Measurements from ENCODE around the gene C15orf39.

The C15orf39 gene

DNA sequence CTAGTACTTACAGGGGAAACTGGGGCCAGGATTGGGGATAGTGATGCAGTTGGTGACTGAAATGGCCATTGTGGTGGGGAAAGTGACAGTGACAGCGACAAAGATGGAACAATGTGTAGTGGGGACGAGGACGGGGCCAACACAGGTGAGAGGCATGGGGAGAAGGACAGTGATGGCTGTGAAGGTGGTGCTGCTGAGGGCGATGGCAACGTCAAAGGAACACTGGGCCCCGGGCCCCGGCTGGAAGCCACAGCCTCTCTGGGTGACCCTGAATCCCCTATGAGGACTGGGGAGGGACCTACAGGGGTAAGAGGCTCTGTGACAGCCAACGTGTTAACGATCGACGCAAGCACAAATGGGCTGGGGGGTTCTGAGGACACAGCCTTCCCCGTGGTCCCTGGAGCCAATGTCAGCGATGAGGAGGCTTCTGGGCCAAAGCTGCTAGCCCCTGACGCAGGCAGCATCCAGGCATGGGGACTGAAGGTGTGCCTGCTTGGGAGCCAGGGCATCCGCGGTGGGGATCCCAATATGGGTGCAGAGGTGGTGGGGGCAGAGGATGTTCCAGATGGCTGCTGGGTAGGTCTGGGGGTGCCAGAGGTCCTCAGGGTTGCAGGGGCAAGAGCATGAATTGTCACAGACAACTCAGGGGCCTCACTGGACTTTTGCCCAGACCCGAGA lies 31.3 kb downstream of the C15orf39 start:
- TF ChIP-seq POLR2AphosphoS5 (IDR thresholded peaks at IDR 0.05; ENCODE audit: low read depth), result no peak
- TF ChIP-seq, protein P1, sequence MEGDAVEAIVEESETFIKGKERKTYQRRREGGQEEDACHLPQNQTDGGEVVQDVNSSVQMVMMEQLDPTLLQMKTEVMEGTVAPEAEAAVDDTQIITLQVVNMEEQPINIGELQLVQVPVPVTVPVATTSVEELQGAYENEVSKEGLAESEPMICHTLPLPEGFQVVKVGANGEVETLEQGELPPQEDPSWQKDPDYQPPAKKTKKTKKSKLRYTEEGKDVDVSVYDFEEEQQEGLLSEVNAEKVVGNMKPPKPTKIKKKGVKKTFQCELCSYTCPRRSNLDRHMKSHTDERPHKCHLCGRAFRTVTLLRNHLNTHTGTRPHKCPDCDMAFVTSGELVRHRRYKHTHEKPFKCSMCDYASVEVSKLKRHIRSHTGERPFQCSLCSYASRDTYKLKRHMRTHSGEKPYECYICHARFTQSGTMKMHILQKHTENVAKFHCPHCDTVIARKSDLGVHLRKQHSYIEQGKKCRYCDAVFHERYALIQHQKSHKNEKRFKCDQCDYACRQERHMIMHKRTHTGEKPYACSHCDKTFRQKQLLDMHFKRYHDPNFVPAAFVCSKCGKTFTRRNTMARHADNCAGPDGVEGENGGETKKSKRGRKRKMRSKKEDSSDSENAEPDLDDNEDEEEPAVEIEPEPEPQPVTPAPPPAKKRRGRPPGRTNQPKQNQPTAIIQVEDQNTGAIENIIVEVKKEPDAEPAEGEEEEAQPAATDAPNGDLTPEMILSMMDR (IDR thresholded peaks at IDR 0.05; ENCODE audit: insufficient read depth, low read length), result no peak
- TF ChIP-seq SPI1 (IDR thresholded peaks at IDR 0.05; ENCODE audit: borderline replicate concordance, low read depth), result no peak
- no peak for TF ChIP-seq GABPA (IDR thresholded peaks at IDR 0.05; ENCODE audit: low read depth)
- TF ChIP-seq, protein P2, sequence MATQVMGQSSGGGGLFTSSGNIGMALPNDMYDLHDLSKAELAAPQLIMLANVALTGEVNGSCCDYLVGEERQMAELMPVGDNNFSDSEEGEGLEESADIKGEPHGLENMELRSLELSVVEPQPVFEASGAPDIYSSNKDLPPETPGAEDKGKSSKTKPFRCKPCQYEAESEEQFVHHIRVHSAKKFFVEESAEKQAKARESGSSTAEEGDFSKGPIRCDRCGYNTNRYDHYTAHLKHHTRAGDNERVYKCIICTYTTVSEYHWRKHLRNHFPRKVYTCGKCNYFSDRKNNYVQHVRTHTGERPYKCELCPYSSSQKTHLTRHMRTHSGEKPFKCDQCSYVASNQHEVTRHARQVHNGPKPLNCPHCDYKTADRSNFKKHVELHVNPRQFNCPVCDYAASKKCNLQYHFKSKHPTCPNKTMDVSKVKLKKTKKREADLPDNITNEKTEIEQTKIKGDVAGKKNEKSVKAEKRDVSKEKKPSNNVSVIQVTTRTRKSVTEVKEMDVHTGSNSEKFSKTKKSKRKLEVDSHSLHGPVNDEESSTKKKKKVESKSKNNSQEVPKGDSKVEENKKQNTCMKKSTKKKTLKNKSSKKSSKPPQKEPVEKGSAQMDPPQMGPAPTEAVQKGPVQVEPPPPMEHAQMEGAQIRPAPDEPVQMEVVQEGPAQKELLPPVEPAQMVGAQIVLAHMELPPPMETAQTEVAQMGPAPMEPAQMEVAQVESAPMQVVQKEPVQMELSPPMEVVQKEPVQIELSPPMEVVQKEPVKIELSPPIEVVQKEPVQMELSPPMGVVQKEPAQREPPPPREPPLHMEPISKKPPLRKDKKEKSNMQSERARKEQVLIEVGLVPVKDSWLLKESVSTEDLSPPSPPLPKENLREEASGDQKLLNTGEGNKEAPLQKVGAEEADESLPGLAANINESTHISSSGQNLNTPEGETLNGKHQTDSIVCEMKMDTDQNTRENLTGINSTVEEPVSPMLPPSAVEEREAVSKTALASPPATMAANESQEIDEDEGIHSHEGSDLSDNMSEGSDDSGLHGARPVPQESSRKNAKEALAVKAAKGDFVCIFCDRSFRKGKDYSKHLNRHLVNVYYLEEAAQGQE (IDR thresholded peaks at IDR 0.05; ENCODE audit: insufficient replicate concordance, low read depth), result no peak
- no peak overlapping the region for H3K27ac ChIP-seq (replicated peaks)
- no peak for DNase-seq (ENCODE audit: low read depth in 1 of 2, low spot score in 1 of 2)
- H3K27me3 ChIP-seq (ENCODE audit: insufficient read depth, poor library complexity, severe bottlenecking), result peaks cover 3% of the 10 kb centered on the region
- H3K4me3 ChIP-seq (replicated peaks; ENCODE audit: insufficient read depth, low read length), result no peak overlapping the region

DNA sequence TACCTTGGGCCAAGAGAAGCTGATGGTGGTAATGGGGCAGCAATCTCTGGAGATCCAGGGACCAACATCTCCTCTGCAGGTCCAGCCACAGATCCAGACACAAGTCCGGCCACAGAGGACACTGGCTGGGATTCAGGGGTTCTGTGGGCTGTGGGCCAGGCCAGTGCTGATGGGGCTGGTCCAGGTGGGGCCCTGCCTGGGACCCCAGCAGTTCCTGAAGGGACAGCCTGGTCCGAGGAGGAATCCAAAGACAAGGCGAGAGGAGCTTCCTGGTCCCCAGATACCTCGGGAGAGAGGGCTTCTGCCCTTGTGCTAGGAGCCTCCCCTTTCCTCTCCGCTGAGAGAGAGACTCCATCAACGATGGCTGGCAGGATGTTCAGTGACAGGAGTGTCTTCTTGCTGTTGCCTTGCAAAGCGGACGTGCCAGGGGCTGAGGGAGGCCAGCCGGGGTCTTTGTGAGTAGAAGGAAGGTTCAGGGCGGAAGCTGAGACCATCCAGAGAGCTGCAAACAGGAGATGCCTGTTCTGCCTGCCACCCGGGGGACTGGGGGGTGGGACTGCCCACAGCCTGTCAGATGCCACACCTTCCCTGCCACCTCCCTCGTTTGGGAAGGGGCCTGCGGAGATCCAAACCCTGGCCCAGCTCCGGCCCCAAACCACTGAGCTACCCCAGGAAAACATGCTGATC lies 32.0 kb downstream of the C15orf39 start:
- TF ChIP-seq, protein P2 (IDR thresholded peaks at IDR 0.05; ENCODE audit: insufficient replicate concordance, low read depth), result no peak
- no peak for TF ChIP-seq POLR2AphosphoS5 (IDR thresholded peaks at IDR 0.05; ENCODE audit: low read depth)
- Histone ChIP-seq H3K27ac (replicated peaks) (no peak overlapping the region), H3K4me3 (replicated peaks; ENCODE audit: insufficient read depth, low read length) (no peak overlapping the region), H3K27me3 (ENCODE audit: insufficient read depth, poor library complexity, severe bottlenecking) (no peaks in the 10 kb centered on the region)
- DNase-seq (ENCODE audit: low read depth in 1 of 2, low spot score in 1 of 2), result no peak

DNA sequence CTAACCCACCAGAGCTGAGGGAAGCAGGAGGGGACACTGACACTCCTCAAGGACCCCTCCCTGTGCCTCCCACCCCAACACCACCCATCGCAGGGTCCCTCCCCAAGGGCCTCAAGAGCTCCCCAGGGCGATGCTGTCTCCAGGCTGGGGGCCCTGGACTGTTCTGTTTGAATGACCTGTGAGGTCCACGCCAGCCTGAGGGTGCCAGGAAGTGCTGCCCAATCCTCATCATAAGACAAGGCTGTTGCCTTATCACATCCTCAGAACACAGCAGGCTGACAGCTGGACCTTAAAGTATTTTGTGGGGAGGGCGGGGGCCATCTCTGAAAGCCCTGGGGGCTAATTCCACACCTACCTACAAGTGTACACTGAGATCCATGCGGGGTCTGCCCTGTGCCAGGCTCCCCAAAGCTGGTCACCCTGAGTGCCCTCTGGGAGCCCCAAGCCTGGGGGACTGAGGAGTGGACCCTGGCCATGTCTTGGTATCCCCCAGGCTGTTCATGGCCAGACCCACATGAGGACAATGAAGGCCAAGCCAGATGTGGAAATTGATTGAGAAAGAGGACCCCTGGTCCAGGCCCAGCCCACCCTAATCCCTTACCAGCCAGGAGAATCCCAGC lies 32.6 kb downstream of the C15orf39 start:
- no peak for DNase-seq (ENCODE audit: low read depth in 1 of 2, low spot score in 1 of 2)
- Histone ChIP-seq H3K27me3 (ENCODE audit: insufficient read depth, poor library complexity, severe bottlenecking) (no peaks in the 10 kb centered on the region), H3K4me3 (replicated peaks; ENCODE audit: insufficient read depth, low read length) (no peak overlapping the region), H3K27ac (replicated peaks) (no peak overlapping the region)
- TF ChIP-seq, protein P2 (IDR thresholded peaks at IDR 0.05; ENCODE audit: insufficient replicate concordance, low read depth), result no peak
- no peak for TF ChIP-seq SPI1 (IDR thresholded peaks at IDR 0.05; ENCODE audit: borderline replicate concordance, low read depth)
- TF ChIP-seq POLR2AphosphoS5 (IDR thresholded peaks at IDR 0.05; ENCODE audit: low read depth), result no peak
- TF ChIP-seq, protein P1 (IDR thresholded peaks at IDR 0.05; ENCODE audit: insufficient read depth, low read length), result no peak
- TF ChIP-seq GABPA (IDR thresholded peaks at IDR 0.05; ENCODE audit: low read depth), result no peak

Measured in HL-60 (cell line).